Breast epithelium (tissue), 4 donors: Measurements from ENCODE around the gene KRT31. TPM values are rescaled to one million over a fixed set of nuclear protein-coding genes. Genes with fewer than 3 reads are reported as not detected.

ENCODE experiments used
- DNase-seq, 2 donors: peaks; one replicate each; pipeline ENCODE4 v3.0.0-alpha.2; 2019; ENCODE audit warnings: low spot score in 2 of 2
- H3K27ac ChIP-seq, 2 donors: fragments of 200-600 bp; sonication (generic) in 1 of 2; one replicate each; pipeline ENCODE4 v1.5.1; 2016 to 2019; ENCODE audit warnings: mild to moderate bottlenecking in 1 of 2
- H3K27me3 ChIP-seq, 2 donors: fragments of 200-600 bp; sonication (generic) in 1 of 2; one replicate each; pipeline versions ENCODE4 v1.5.1 to v1.6.0; 2017 to 2019; ENCODE audit warnings: control low read depth in 1 of 2, mild to moderate bottlenecking in 1 of 2
- H3K36me3 ChIP-seq: fragments of 200-600 bp; one replicate; pipeline ENCODE4 v1.5.1; 2019
- H3K4me1 ChIP-seq, 2 donors: fragments of 200-600 bp; sonication (generic); one replicate each; pipeline ENCODE4 v1.5.1; 2016 to 2019; ENCODE audit warnings: control low read depth in 1 of 2
- H3K4me3 ChIP-seq, 3 donors: fragments of 200-600 bp; sonication (generic); 1 replicate in 2 of 3; 2 replicates in 1 of 3; pipeline ENCODE4 v1.5.1; 2016 to 2019; ENCODE audit warnings: mild to moderate bottlenecking in 3 of 3, moderate library complexity in 2 of 3
- H3K9me3 ChIP-seq, 2 donors: fragments of 200-600 bp; sonication (generic) in 1 of 2; one replicate each; pipeline ENCODE4 v1.5.1; 2016 to 2019; ENCODE audit warnings: control low read depth in 1 of 2
- POLR2A ChIP-seq: fragments of 450-650 bp; IDR thresholded peaks from one replicate; pipeline ENCODE4 v1.6.1; 2016; ENCODE audit warnings: antibody characterized with exemption, mild to moderate bottlenecking, moderate library complexity
- POLR2AphosphoS5 ChIP-seq, 3 donors: sonication (generic); formaldehyde crosslinking; IDR thresholded peaks; one replicate each; pipeline ENCODE4 v1.6.1; 2017; ENCODE audit warnings: antibody characterized with exemption in 3 of 3
- intact Hi-C: fragments of 100-400 bp; cut with DNase I; formaldehyde crosslinking; loops from one replicate; pipeline ENCODE4 v1.15.1; 2023; ENCODE audit warnings: low total_unique reads
- total RNA-seq, 3 donors: library from RNA; depleted of rRNA; stranded (reverse); fragments of >200 nt; gene quantifications; one replicate each; pipeline ENCODE4 v1.1.0, GENCODE V29; 2016
- TF ChIP-seq, protein P1 (sequence below), 3 donors: fragments of 450-650 bp; IDR thresholded peaks; one replicate each; pipeline ENCODE4 v1.5.1; 2016 to 2017; ENCODE audit warnings: antibody characterized with exemption in 3 of 3, mild to moderate bottlenecking in 3 of 3, moderate library complexity in 3 of 3

Gene KRT31
- total RNA-seq = not detected

DNA sequence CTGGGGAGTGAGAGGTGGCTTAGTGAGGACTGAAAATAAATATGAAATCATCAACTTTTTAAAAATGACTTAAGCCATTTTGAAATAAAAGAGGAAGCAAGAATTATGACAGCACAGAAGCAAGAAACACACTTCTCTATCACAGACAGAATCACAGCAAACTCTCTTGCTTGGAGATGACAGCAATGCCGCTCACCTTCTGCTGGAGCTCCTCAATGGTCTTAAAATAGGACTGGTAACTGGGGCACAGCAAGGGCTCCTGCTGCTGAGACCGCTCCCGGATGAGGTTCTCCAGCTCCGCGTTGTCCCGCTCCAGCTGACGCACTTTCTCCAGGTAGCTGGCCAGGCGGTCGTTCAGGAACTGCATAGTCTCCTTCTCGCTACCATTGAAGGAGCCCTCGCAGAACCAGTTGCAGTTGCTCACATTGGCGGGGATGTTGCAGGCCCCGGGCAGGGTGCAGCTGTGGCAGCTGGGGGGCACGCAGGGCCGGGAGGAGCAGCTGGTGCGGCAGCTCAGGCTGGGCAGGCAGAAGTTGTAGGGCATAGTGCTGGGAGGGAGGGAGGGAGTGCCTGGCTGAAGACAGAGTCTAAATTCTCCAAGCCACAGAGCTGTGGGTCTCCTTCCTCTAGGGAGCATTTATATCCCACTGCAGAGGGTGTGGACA is at the start of gene KRT31:
TSS of gene KRT31 (minus strand) at position 613 of the 665 bp plus-strand sequence. CDS start at position 544, 69 bp downstream.
- H3K4me1 ChIP-seq = peaks cover 0 to 4% of the 10 kb centered on the region in 2 donors
- no peaks in the 10 kb centered on the region for H3K9me3 ChIP-seq
- DNase-seq = no peak
- no peak for TF ChIP-seq POLR2A
- TF ChIP-seq, protein P1, sequence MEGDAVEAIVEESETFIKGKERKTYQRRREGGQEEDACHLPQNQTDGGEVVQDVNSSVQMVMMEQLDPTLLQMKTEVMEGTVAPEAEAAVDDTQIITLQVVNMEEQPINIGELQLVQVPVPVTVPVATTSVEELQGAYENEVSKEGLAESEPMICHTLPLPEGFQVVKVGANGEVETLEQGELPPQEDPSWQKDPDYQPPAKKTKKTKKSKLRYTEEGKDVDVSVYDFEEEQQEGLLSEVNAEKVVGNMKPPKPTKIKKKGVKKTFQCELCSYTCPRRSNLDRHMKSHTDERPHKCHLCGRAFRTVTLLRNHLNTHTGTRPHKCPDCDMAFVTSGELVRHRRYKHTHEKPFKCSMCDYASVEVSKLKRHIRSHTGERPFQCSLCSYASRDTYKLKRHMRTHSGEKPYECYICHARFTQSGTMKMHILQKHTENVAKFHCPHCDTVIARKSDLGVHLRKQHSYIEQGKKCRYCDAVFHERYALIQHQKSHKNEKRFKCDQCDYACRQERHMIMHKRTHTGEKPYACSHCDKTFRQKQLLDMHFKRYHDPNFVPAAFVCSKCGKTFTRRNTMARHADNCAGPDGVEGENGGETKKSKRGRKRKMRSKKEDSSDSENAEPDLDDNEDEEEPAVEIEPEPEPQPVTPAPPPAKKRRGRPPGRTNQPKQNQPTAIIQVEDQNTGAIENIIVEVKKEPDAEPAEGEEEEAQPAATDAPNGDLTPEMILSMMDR (IDR thresholded peaks at IDR 0.05) = no peak
- TF ChIP-seq POLR2AphosphoS5 (IDR thresholded peaks at IDR 0.05) = no peak
- H3K27me3 ChIP-seq = no peaks in the 10 kb centered on the region
- H3K4me3 ChIP-seq = no peak within 1 kb of the TSS
- intact Hi-C loops = no loop called here
- no peaks in the 10 kb centered on the region for H3K36me3 ChIP-seq
- no peak within 1 kb of the TSS for H3K27ac ChIP-seq

GRCh38 chr17:41446806-41447205 is 49.4 kb upstream of the KRT31 start:
- Histone ChIP-seq H3K4me1 (no peaks in the 10 kb centered on the region), H3K9me3 (no peaks in the 10 kb centered on the region), H3K36me3 (no peaks in the 10 kb centered on the region), H3K27me3 (no peaks in the 10 kb centered on the region), H3K4me3 (no peak overlapping the region), H3K27ac (no peak overlapping the region)
- TF ChIP-seq POLR2AphosphoS5 (IDR thresholded peaks at IDR 0.05) (no peak), POLR2A (no peak)
- intact Hi-C loops = no loop called here
- no peak for DNase-seq

DNA sequence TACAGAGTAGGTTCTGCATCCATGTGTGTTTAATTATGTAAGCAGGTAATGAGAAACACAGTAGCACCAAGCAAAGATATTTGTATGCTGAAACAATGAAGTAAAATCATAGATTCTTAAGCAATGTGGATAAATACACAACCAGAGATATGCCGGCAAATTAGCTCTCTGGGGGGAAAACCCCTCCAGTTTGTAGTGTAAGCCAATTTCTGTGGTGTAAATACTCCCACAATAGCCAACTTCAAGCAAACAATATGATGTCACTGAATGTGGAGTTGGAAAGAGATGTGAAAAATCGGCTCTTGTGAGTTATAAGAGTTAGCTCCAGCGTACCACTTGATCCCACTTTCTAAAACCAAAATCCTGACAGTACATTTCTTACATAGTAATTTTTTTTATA is 47.2 kb upstream of the KRT31 start:
- no peaks in the 10 kb centered on the region for H3K9me3 ChIP-seq
- H3K36me3 ChIP-seq = no peaks in the 10 kb centered on the region

DNA sequence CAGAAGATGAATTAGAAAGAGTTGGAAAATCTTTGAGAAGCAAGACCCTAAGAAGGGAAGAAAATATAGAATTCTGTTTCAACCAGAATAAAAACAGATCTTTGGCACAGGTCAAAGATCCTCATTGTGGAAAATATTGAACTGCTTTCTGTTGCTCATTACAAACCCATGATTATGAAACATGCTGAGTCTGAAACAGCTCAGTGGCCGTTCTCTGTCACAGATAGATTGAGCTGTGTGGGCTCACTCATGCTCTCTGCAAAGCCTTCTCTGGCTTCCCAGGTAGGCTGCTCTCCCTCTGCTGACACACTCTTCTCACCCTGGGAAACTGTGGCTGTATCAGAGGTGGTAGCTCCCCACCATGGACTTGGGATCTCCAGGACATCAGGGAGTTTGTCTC is 46.8 kb upstream of the KRT31 start:
- no peak for TF ChIP-seq POLR2A
- TF ChIP-seq POLR2AphosphoS5 (IDR thresholded peaks at IDR 0.05) = no peak
- TF ChIP-seq, protein P1 (IDR thresholded peaks at IDR 0.05) = no peak
- Histone ChIP-seq H3K27me3 (no peaks in the 10 kb centered on the region), H3K9me3 (no peaks in the 10 kb centered on the region), H3K36me3 (no peaks in the 10 kb centered on the region), H3K4me1 (no peaks in the 10 kb centered on the region), H3K4me3 (no peak overlapping the region), H3K27ac (no peak overlapping the region)
- intact Hi-C loops = no loop called here
- DNase-seq = no peak

More for the DNA sequence above, 47.2 kb upstream of the KRT31 start:
- H3K27ac ChIP-seq = no peak overlapping the region
- H3K4me3 ChIP-seq = no peak overlapping the region
- no peaks in the 10 kb centered on the region for H3K4me1 ChIP-seq
- no peak for DNase-seq
- H3K27me3 ChIP-seq = no peaks in the 10 kb centered on the region
- TF ChIP-seq, protein P1 (IDR thresholded peaks at IDR 0.05) = no peak
- TF ChIP-seq POLR2AphosphoS5 (IDR thresholded peaks at IDR 0.05) = no peak
- no peak for TF ChIP-seq POLR2A
- intact Hi-C loops = no loop called here

GRCh38 chr17:41442739-41443138 is 45.3 kb upstream of the KRT31 start:
- no peak for DNase-seq
- no peaks in the 10 kb centered on the region for H3K27me3 ChIP-seq
- TF ChIP-seq POLR2AphosphoS5 (IDR thresholded peaks at IDR 0.05) = no peak
- H3K27ac ChIP-seq = no peak overlapping the region
- H3K4me1 ChIP-seq = no peaks in the 10 kb centered on the region
- intact Hi-C loops = no loop called here
- no peaks in the 10 kb centered on the region for H3K9me3 ChIP-seq
- no peak overlapping the region for H3K4me3 ChIP-seq
- no peaks in the 10 kb centered on the region for H3K36me3 ChIP-seq

GRCh38 chr17:41440531-41441033 is 43.2 kb upstream of the KRT31 start, which contains the start of gene KRT38:
Gene KRT38, minus strand, starts transcription at chr17:41440983. Its CDS starts 62 bp downstream, at chr17:41440921.
- Histone ChIP-seq H3K36me3 (no peaks in the 10 kb centered on the region), H3K4me1 (no peaks in the 10 kb centered on the region), H3K27ac (no peak within 1 kb of the TSS), H3K9me3 (no peaks in the 10 kb centered on the region), H3K4me3 (no peak within 1 kb of the TSS), H3K27me3 (no peaks in the 10 kb centered on the region)
- no peak for TF ChIP-seq POLR2A
- TF ChIP-seq POLR2AphosphoS5 (IDR thresholded peaks at IDR 0.05) = no peak
- TF ChIP-seq, protein P1 (IDR thresholded peaks at IDR 0.05) = no peak
- no peak for DNase-seq
- intact Hi-C loops = no loop called here
